ENCODE results near the gene PEX16.
"Not testable (repeated sequence)": the region's sequence is repeated elsewhere in the genome, so short reads cannot be mapped to it uniquely, and the experiment has no call there.

The PEX16 gene

GRCh38 chr11:45918331-45918941 is 759 bp upstream of the PEX16 start:
- peak; percentile 53 for DNase-seq (ENCODE audit: low spot score)

DNA sequence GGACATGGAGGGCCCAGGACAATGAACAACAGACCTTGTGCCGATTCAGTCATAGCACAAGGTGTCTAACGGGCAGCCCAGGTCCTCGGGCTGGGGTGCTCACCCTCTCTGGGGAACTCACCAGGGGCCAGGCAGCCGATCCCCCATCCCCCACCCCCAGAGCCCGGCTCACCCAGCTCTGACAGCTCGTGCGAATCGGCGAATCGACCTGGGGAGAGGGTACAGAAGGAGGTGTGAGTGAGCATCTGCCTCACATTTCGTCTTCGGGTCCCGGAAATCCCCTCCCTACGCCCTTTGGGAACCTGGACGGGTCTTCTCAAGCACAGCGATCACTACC is 423 bp downstream of the PEX16 start:
- DNase-seq (ENCODE audit: low spot score), result no peak

- no peak for DNase-seq (ENCODE audit: low spot score)
Measured at GRCh38 chr11:45915446-45915845, 2.2 kb downstream of the PEX16 start.

DNA sequence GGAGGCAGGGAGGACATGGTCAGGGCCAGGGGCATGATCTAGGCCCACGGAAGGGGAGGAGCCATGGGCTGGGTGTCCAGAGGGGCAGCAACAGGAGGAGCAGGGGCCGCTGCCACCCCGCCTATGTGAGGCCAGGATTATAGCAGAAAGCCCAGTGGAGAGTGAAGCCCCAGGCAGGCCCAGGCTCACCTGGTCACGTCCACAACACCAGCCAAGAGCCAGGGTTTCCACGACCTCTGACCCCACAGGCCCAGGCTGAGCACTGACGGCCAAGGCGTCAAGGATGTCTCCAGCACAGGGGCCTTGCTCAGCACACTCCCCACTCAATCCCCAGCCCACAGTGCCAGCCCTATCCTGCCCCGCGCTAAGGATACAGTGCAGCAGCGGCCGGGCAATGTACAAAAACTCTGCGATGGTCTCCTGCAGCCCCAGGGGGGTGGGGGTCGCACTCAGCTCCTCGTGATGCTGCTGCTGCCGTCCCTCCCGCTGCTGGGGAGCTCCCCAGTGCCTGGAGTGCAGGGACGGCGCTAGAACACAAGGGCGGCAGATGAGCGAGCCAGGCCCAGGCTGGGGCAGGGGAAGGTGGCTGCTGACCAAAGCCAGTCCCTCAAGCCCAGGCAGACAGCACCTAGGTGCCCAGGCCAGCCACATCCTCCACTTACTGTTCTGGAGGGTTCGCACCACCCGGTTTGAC is 3.6 kb downstream of the PEX16 start:
- no peak for DNase-seq (ENCODE audit: low spot score)

DNA sequence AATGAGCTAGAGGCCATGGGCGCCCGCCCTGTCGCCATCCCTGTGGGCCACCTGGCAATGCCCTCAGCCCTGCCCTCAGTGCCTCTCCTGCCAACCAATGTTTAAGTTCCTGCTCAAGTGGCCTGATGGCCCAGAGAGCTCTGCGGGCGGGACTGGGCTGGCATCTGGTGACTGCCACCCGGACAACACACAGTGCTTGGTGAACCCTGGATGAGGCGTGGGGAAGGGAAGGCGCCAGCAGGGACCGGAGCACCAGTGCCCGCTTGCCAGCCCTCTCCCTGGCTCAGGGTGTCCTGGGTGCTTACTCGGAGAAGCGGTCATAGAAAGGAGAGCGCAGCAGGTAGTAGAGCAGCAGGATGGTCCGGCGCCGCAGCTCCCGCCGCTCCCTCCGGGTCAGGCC is 4.2 kb downstream of the PEX16 start:
- DNase-seq (ENCODE audit: low spot score), result no peak

GRCh38 chr11:45910623-45911022 is 7.1 kb downstream of the PEX16 start:
- no peak for DNase-seq (ENCODE audit: low spot score)

DNA sequence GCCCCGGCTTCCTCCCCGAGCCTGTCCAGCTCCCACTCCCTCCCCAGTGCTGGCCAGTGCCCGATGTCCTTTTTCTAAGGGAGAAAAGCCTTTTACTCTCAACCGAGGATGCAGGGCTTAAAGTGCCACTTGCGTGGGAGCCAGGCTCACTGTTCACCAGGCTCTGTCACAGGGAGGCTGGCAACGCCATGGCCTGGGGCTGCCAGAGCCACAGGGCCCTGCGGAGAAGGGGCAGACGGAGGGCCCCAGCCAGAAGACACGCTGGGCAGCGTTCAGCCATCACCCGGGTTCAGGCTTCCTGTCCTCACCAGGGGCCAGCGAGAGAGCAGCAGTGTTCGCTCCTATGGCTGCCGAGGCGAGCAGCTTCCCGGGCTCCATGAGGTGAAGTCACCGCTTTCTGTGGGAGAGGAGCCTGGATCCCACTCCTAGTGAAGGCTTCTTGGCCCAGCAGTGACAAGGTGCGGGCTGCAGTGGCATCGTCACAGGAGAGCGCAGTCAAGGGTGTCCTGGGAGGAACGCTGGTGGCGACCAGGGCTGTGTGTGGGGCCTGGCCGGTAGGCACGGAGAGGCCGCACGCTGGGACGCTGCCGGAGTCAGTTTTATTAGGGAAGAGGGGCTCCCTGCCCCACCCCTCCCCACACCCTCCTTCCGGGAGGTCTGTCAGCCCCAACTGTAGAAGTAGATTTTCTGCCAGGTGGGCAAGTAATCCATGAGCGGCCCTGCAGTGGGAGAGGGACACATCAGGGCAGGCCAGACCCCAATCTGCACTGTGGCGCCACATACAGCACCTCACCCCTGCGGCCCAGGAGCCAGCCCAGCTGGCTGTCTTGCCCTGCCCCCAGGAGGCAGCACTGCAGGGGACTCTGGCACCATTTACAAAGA is 7.8 kb downstream of the PEX16 start:
- DNase-seq (ENCODE audit: low spot score), result no peak

GRCh38 chr11:45907911-45908370 is 9.7 kb downstream of the PEX16 start:
- DNase-seq (ENCODE audit: low spot score), result no peak

GRCh38 chr11:45906965-45907611 is 10.6 kb downstream of the PEX16 start, which contains the start of gene FREY1:
Gene FREY1, minus strand, starts transcription at chr11:45907271. Its CDS starts 26 bp downstream, at chr11:45907245.
- DNase-seq (ENCODE audit: low spot score), result no peak

- DNase-seq (ENCODE audit: low spot score), result no peak
Measured at GRCh38 chr11:45906096-45906682, 11.5 kb downstream of the PEX16 start.

DNA sequence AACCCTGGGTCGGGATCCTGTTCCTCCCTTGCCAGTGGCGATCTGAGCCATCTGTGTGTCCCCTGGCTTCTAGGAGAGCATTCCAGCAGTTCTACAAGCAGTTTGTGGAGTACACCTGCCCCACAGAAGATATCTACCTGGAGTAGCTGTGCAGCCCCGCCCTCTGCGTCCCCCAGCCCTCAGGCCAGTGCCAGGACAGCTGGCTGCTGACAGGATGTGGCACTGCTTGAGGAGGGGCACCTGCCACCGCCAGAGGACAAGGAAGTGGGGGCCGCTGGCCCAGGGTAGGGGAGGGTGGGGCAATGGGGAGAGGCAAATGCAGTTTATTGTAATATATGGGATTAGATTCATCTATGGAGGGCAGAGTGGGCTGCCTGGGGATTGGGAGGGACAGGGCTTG is 12.1 kb downstream of the PEX16 start:
- DNase-seq (ENCODE audit: low spot score), result not testable (repeated sequence)

- DNase-seq (ENCODE audit: low spot score), result no peak
Measured at GRCh38 chr11:45905095-45905494, 12.6 kb downstream of the PEX16 start.

DNA sequence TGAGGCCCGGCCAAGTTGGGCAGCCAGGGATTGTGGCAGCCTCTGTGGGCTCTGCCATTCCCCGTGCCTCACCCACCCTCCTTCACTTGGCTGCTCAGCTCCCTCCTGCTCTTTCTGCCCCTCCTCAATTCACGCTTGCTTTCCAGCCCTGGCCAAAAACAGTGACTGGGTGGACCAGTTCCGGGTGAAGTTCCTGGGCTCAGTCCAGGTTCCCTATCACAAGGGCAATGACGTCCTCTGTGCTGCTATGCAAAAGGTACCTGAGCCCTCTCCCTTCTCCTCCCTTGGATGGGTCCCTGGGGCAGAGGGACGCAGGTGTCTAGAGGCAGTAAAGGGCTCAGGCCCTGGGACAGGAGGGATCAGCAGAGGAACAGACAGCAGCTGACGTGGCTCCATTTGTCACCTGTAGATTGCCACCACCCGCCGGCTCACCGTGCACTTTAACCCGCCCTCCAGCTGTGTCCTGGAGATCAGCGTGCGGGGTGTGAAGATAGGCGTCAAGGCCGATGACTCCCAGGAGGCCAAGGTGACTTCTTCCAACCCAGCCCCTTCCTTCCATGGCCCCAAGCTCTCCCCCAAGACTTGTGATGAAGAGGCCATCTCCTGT is 13.3 kb downstream of the PEX16 start:
- no peak for DNase-seq (ENCODE audit: low spot score)

DNA sequence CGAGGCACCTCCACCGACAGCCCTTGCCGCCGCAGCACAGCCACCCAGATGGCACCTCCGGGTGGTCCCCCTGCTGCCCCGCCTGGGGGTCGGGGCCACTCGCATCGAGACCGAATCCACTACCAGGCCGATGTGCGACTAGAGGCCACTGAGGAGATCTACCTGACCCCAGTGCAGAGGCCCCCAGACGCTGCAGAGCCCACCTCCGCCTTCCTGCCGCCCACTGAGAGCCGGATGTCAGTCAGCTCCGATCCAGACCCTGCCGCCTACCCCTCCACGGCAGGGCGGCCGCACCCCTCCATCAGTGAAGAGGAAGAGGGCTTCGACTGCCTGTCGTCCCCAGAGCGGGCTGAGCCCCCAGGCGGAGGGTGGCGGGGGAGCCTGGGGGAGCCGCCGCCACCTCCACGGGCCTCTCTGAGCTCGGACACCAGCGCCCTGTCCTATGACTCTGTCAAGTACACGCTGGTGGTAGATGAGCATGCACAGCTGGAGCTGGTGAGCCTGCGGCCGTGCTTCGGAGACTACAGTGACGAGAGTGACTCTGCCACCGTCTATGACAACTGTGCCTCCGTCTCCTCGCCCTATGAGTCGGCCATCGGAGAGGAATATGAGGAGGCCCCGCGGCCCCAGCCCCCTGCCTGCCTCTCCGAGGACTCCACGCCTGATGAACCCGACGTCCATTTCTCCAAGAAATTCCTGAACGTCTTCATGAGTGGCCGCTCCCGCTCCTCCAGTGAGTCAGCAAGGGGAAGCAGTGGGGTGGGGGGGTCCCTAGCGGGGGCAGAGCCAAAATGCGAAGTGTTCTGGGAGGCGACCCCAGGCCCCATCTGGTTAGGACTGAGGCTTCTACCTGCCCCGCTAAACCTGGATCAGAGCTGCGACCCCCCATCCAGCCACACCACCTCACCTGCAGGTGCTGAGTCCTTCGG is 15.0 kb downstream of the PEX16 start:
- no peak for DNase-seq (ENCODE audit: low spot score)

DNA sequence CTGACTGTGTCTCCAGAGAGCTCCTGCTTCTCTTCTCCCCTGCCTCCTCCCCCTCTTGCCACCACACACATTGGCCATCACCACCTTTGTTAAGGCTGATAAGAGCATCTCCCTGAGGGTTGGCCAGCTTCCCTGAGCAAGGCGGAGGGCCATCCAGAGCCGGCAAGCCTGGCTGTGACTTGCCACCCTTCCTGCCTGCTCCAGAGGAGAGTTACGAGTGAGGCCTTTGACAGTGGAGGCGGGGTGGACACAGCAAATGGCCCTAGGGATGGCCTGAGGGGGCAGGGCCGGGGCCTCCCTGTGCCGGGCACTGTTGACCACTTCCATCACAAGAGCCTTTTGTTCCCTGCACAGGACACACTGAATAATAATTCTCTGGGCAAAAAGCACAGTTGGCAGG is 16.1 kb downstream of the PEX16 start:
- DNase-seq (ENCODE audit: low spot score), result no peak

DNA sequence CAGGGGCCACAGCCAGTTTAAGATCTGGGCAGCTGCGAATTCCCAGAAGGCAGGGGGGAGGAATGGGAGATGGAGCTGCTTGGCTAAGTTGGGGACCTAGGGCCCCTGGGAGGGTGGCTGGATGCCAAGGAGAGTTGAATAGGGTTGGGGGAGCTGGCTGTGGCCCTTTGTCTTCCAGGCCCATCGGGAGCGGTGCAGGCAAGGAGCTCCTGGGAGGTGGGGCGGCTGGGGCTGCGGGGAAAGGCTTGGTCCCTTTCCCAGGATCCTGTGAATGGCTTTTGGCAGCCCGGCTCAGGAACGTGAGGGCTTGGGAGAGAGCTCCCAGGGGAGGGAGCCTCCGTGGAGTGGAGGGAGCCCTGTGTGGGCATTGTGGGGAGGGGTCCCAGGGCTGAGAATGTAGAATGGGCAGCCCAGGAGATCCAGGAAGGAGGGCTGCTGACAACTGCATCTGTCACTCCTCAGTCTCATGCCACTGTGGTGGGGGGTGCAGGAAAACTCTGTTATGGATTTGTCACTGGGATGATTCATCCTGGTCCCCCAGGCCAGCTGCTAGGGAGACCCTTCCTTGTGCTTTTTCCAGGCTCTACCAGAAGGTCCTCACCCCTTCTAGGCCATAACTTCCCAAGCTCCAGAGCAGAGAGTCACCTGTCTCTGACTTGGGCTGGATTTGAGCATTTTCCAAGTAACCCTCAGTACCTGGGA is 16.6 kb downstream of the PEX16 start:
- DNase-seq (ENCODE audit: low spot score), result no peak

DNA sequence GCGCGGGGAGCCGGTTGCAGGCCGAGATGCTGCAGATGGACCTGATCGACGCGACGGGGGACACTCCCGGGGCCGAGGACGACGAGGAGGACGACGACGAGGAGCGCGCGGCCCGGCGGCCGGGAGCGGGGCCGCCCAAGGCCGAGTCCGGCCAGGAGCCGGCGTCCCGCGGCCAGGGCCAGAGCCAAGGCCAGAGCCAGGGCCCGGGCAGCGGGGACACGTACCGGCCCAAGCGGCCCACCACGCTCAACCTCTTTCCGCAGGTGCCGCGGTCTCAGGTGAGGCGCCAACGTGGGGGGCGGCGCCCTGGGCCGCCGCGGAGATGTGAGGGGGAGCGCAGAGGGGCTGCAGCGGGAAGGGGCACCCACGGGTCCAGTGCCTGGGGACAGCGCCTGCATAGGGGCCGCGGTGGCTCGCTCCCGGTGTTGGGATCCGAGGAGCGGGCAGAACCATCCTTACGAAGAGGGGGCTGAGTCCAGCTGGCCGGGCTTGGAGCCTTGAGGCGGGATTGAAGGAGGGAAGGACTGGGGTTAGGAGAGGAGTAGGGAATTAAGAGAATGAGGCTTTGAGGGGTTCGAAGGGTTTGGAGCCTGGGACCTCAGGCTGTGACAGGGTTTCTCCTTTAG is 17.4 kb downstream of the PEX16 start:
- DNase-seq (ENCODE audit: low spot score), result not testable (repeated sequence)

DNA sequence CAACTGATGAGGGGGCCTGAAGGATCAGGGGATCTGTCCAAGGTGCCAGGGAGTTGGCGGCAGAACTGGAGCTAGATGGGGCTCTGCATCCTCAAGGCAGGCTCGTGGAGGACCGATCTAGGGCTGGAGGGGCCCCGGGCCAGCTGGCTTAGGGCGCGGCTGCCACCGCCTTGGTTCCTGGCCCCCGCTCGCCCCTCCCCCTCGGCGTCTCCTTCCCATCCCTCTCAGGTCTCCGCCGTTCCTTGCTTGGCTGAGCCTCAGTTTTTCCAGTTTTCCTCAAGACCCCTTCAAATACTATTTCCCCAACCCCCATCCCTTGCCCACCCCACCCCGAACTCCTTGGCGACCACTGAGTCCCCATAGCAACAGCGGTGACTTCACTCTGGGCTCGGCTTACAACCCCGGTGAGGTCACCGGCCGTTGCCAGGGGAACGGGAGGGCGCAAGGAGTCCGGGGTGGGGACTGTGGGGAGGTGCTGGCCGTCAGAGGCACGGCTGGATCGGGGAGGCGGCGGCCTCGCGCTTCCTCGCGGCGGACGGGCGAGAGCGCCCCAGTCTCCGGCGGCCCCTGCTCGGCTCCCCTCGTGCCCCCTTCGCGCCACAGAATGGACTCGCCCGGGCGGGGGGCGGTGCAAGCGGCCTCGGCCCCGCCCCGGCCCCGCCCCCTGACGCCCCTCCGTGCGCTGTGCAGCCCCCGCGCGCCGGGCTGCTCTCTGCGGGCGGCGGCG is 18.1 kb downstream of the PEX16 start:
- peak; percentile 74 for DNase-seq (ENCODE audit: low spot score)

GRCh38 chr11:45899086-45899447 is 18.6 kb downstream of the PEX16 start:
- no peak for DNase-seq (ENCODE audit: low spot score)

All from CD4-positive, alpha-beta T cell treated with Interleukin-15 for 4 hours (primary cell).